D341Med (cell line): Measurements from ENCODE around the gene FBXW11.
"Not testable (repeated sequence)": the region's sequence is repeated elsewhere in the genome, so short reads cannot be mapped to it uniquely, and the experiment has no call there.

Experiments used
- DNase-seq: peaks from one replicate; pipeline ENCODE4 v3.0.0; 2012; ENCODE audit warnings: low spot score

FBXW11 gene

DNA sequence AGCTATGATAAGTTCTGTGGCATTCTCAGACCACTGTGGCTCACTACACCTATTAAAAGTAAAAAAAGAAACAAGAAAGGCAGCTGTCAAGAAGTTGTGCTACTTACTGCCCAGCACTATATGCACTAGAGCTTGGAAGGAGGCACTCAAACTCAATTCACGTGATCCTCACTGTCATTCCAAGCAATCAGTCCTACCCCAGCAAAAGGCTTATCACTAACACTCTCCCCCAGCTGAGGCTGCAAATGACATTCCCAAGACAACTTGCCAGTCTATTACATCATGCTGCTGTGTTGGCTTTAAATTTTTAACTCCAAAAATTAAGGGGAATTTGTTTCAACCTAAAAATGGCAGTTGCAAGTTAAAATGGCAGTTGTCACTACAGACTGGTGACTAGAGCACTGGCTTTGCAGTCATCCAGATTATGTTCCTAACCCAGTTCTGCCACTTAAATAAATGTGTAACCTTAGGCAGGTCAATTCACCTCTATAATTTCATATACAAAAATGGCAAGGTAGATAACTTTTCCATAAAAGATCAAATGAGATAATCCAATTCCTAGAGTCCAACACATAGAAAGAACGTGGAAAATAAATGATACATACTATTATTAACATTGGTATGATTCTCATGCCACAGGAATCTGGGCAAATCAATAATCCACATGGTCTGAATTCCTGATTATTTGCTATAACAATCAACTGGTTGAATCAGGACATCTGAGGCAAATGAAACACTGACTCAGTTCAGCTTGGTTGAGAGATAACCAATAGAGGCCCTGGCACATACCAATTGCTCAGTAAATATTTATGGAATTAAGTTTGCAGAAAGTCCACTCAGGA is 52.4 kb downstream of the FBXW11 start:
- no peak for DNase-seq

GRCh38 chr5:171952021-171952420 is 54.4 kb downstream of the FBXW11 start:
- DNase-seq, result no peak

DNA sequence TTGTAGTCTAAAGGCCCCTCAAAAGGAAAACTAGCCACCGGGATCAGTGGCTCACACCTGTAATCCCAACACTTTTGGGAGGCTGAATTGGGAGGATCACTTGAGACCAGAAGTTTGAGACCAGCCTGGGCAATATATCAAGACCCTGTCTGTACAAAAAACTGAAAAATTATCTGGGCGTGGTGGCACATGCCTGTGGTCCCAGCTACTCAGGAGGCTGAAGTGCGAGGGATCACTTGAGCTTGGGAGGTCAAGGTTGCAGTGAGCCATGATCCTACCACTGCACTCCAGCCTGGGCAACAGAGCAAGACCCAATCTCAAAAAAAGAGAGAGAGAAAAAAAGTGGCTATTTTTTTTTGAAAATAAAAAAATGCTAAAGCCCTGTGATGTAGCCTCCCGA is 55.2 kb downstream of the FBXW11 start:
- DNase-seq, result no peak

GRCh38 chr5:171946000-171946781 is 60.2 kb downstream of the FBXW11 start:
- no peak for DNase-seq

DNA sequence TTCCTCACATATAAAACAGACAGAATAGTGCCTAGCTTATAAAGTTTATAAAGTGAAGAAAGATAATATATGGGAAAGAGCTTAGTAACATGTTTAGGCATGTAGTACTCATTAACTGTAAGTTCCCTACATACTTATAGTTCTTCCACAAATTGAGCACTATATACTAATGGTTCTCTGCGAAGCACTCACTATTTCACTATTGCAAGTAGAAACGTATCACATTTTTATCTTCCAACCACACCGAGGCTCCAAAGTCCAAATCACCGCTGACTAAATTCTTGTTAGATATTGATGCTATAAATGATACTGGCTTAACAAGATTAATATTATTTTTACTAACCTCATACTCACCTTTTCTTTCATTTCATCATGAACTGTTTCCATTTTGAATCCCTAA is 61.0 kb downstream of the FBXW11 start:
- no peak for DNase-seq

DNA sequence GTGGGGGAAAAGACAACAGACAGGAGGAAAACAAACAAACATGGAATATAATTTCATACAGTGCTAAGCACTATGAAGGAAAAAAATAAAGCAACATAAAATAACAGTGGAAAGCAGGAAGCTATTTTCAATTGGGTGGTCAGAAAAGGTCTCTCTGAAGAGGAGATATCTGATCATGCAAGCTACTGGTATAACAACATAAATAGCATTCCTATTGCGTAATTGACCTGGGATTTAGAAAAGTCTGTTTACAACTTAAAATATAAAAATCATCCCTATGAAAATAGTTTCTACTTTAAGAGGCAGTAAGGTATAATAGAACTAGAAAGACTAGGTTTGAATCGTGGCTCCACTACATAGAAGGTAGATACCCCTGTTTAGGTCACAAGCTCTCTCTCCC is 61.4 kb downstream of the FBXW11 start:
- no peak for DNase-seq

DNA sequence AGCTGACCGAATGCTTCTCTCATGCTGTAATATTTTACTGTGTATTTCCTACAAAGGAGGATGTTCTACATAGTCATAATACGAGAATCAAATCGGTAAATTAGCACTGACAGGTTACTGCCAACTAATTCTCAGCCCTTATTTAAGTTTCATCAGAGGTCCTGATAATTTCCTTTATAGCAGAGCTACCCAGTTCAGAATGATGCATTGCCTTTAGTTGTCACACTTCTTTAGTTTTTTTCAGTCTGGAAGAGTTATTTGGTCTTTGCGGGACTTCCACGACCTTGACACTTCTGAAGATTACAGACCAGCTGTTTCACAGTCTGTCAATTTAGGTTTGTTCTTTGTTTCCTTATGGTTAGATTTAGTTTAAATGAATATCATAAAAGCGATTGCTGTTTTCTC is 64.3 kb downstream of the FBXW11 start:
- not testable (repeated sequence) for DNase-seq

- DNase-seq, result not testable (repeated sequence)
Measured at GRCh38 chr5:171941675-171942074, 64.8 kb downstream of the FBXW11 start.

- DNase-seq, result not testable (repeated sequence)
Measured at GRCh38 chr5:171941275-171941674, 65.2 kb downstream of the FBXW11 start.

GRCh38 chr5:171939951-171940350 is 66.5 kb downstream of the FBXW11 start:
- DNase-seq, result no peak

DNA sequence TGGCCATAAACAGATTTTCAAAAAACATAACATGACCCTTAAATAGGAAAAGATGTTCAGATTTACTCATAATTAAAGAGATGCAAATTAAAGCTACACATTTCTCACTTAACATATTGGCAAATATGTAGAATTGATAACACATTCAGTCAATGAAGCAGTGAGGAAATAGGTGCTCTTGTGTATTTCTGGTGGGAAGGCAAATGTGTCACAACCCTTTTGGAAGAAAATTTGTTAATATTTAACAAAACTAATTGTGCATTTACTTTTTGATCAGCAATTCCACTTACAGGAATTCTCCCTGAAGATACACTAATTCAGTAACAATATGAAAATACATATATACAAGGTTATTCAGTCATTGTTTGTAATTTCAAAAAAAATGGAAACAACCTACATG is 68.1 kb downstream of the FBXW11 start:
- no peak for DNase-seq

DNA sequence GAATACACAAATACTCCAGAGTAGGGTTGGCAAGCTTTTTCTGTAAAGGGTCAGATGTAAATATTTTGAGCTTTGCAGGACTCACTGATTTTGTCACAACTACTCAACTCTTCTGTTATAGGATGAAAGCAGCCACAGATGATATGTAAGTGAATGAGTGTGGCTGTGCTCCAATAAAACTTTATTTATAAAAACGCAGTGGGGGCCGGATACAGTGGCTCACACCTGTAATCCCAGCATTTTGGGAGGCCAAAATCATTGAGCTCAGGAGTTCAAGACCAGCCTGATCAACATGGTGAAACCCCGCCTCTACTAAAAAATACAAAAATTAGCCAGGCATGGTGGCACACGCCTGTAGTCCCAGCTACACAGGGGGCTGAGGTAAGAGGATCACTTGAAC is 69.1 kb downstream of the FBXW11 start:
- no peak for DNase-seq

DNA sequence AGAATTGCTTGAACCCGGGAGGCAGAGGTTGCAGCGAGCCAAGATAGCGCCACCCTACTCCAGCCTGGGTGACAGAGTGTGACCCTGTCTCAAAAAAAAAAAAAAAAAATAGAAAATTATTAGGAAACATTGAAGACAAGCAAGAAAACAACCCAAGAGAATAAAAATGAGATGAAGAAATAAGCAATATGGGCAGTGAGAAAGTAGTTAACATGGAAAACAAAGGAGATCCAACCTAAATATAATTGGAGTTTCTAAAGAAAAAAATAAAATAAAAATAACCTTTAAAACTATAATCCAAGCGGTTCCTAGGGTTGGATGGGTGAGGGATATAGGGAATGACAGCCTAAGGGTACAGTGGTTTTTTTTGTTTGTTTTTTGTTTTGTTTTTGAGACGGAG is 71.9 kb downstream of the FBXW11 start:
- no peak for DNase-seq

- DNase-seq, result no peak
Measured at GRCh38 chr5:171931163-171931562, 75.3 kb downstream of the FBXW11 start.

- no peak for DNase-seq
Measured at GRCh38 chr5:171927345-171927941, 79.0 kb downstream of the FBXW11 start.

DNA sequence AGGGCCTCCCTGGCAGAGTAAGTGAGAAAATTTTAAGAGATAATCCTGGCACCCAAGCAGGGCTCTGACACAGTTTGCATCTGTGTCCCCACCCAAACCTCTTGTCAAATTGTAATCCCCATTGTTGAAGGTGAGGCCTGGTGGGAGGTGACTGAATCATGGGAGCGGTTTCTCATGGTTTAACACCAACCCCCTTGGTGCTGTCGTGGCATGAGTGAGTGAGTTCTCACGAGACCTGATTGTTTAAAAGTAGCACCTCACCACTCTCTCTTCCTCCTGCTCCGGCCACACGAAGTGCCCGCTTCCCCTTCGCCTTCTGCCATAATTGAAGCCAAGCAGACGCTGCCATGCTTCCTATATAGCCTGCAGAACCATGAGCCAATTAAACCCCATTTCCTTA is 80.1 kb downstream of the FBXW11 start:
- DNase-seq, result no peak

DNA sequence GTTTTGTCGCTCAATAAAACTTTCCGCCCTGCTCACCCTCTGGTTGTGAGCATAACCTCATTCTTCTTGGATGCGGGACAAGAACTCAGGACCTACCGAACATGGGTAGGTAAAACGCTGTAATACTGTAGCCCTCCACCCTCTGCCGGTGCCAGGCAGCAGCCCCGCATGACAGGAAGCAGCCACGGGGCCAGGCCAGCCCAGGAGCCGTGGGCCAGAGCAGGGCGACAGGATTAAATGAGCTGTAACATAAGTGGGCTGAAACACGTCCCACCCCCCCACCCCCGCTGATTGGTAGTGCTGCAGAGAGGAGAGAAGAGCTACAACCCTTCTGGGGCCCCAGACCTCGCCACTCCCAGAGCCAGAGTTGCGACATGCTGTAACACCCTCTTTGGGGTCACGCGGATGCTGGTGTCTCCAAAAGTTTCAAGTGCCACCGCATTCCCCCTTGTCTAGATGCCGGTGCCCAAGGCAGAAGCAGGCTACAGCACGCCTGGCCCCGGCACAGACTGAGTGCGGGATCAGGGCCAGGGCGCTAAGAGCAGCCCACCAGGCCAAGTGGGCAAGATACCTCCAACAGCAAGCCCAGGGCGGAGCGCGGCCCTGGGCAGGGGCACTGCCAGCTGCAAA is 81.8 kb downstream of the FBXW11 start:
- no peak for DNase-seq

DNA sequence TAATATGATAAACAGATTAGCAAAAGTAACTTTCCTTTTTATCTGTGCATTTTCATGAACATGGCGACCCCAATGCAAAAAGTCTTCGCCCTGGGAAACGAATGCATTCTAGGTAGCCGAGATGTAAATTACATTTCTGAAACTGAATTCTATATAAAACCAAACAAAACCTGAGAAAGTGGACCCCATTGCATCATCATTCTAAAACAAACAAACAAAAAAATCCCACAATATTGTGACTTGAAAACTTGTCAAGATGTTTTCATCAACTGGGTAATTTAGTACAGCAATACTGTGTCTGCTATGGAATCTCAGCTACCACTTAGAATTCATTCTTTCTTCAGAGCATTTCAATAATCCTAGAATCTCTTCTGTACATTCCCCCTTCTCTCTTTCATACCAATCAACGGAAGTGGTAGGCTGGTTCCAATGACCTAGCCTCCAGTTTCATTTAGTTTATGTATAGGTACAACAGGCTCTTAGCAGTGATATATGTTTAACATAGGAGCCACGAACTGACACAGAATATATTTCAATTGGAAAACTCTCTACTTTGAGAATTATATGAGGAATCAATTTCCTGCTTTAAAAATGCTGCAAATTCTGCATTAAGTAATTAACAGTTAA is 85.6 kb downstream of the FBXW11 start:
- DNase-seq, result no peak

- DNase-seq, result not testable (repeated sequence)
Measured at GRCh38 chr5:171915700-171916099, 90.7 kb downstream of the FBXW11 start.

DNA sequence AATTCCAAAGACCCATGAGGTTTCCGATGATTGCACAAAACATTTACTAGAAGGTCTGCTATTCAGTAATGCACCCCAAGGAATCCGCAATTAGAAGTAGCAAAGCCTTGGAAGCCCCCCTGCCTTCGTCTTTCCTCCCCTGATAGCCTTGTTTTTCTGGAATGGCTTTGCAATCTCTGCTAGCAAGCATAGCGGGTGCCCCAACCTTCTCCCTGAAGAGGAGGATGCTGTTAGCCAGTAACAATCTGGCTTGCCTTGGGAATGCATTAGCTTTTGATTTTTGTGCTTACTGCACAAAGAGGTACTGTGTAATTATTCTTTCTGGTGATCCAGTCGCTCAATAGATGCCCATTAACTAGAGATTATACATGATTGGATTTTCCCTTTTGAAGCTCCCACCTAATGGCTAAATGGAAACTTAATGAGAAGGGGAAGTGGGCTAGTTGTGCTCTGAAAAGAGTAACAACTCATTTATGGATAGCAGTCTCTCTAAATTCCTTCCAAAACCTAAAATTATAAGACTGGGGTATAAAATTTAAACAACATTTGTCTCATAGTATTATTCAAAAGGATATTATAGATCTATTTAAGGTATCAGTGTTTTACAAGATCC is 91.6 kb downstream of the FBXW11 start:
- no peak for DNase-seq

DNA sequence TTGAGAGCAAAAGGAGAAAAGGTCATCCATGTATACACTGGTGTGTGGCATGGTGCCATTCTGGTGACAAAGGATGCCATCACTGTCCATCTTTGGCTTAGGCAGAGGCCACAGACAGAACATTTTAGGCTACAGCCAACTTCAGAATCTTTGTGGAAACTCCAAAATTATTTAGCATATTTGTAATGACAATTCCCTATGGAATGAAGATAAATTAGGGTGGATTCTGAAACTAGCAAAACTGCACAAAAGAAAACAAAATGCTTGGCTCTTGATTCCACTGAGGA is 92.5 kb downstream of the FBXW11 start:
- DNase-seq, result no peak

DNA sequence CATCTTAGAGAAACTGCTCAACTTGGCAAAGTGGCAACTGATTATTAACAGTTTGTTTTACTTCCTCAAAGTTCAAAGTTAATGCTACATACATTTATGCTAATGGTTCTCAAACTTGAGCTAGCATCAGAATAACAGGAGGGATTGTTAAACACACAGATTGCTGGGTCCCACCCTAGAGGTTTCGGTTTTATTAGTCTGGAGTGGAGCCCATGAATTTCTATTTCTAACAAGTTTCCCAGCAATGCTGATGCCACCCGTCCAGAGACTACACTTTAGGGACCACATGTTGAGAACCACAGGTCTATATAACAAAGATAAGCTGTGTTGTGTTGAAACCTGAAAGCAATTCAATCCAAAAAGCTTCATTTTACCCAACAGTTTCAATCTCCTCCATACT is 95.3 kb downstream of the FBXW11 start:
- no peak for DNase-seq
